Measurements from ENCODE around the gene PPDPF. TPM values are rescaled to one million over a fixed set of nuclear protein-coding genes. Genes with fewer than 3 reads are reported as not detected.

PPDPF gene
- total RNA-seq, 1 donor from 2014 or later = 4.1 TPM

DNA sequence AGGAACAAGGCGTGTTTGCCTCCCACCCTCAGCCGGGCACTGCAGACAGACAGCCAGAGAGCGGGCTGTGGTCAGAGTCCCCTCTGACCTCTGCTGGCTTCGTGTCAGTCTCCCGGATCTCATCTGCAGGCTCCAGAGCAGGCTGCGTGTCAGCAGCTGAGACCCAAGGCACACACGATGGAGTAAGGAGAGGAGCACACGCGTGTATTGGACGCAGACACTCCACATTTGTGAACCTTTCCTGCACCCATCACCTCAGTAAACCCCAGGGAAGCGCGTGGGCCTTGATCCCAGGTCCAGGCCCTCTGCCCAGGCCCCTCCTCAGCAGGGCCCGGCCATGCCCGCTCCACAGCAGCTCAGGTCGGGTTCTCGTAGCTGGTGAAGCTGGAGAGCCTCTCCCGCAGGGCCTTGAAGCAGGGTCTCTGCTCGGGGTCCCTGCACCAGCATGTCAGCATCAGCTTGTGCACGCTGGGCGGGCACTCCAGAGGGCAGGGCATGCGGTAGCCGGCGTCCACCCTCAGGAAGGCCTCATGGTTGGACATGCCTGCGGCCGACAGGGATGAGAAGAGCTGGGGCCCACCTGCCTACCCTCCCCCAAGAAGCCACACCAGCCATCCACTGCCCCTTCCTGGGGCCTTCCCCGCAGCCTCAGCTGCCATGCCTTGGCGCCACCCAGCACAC lies 8.8 kb downstream of the PPDPF start:
- H3K4me3 Mint-ChIP-seq = no peak overlapping the region
- peak overlapping the region; percentile 46 for H3K27ac Mint-ChIP-seq

DNA sequence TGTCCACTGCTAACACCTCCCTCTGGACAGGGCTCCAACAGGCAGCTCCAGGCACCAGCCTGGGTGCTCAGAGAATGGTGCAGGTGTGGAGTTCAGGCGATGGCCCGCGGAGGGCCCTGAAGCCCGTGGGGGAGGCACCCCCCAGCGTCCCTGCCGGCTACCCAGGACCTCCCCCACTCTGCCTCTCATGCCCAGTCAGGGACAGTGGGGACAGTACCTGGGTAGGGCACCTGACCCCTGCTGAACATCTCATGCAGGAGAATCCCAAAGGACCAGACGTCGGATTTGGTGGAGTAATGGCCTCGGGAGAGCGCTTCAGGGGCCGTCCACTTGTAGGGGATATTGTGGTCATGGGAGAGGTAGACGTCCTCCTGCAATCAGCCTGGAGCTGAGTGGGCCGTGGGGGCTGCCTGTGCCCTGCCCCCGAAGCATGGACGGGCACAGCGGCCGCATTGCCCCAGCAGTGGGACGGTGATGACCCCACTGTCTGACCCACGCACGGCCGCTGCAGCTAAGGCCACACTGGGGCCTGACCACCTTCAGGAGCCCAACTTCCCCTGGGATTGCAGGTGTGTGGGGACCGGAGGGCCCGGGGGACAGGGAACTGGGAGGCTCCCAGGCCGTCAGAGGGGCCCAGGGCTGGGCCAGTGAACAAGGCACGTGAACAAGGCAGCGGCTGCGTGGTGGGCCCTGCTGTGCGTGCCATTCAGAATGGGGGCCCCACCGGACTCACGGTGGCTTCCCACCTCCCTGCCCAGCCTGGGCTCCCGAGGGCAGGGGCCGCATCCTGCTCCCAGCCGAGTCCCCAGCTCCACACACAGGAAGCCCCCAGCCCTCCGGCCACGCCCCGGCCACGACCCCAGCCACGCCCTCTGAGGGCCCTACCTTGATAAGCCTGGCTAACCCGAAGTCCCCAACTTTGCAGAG lies 9.6 kb downstream of the PPDPF start:
- Histone ChIP-seq H3K4me3 (no peak overlapping the region), H3K4me1 (no peaks in the 10 kb centered on the region), H3K4me2 (no peak overlapping the region), H3K27ac (no peak overlapping the region), H3F3A (ENCODE audit: low read depth) (peaks cover 8% of the 10 kb centered on the region), H3K27me3 (no peaks in the 10 kb centered on the region), H3K36me3 (no peaks in the 10 kb centered on the region), H3K9ac (no peak overlapping the region), H4K20me1 (ENCODE audit: low read depth) (peaks cover 2% of the 10 kb centered on the region), H3K9me3 (ENCODE audit: low read depth) (no peaks in the 10 kb centered on the region), H3K79me2 (ENCODE audit: low read depth) (no peaks in the 10 kb centered on the region), H2AFZ (replicated peaks) (no peak overlapping the region)
- peak; percentile 0 for DNase-seq (ENCODE audit: low spot score)
- H3K4me1 Mint-ChIP-seq = peaks cover 4% of the 10 kb centered on the region
- no peak for TF ChIP-seq EZH2 (IDR thresholded peaks at IDR 0.05)
- no peak for TF ChIP-seq EZH2phosphoT487 (IDR thresholded peaks at IDR 0.05)
- TF ChIP-seq, protein P1, sequence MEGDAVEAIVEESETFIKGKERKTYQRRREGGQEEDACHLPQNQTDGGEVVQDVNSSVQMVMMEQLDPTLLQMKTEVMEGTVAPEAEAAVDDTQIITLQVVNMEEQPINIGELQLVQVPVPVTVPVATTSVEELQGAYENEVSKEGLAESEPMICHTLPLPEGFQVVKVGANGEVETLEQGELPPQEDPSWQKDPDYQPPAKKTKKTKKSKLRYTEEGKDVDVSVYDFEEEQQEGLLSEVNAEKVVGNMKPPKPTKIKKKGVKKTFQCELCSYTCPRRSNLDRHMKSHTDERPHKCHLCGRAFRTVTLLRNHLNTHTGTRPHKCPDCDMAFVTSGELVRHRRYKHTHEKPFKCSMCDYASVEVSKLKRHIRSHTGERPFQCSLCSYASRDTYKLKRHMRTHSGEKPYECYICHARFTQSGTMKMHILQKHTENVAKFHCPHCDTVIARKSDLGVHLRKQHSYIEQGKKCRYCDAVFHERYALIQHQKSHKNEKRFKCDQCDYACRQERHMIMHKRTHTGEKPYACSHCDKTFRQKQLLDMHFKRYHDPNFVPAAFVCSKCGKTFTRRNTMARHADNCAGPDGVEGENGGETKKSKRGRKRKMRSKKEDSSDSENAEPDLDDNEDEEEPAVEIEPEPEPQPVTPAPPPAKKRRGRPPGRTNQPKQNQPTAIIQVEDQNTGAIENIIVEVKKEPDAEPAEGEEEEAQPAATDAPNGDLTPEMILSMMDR (IDR thresholded peaks at IDR 0.05) = no peak
- H3K4me3 Mint-ChIP-seq = no peak overlapping the region
- H3K27me3 Mint-ChIP-seq (ENCODE audit: insufficient read depth, low read depth) = peaks cover 11% of the 10 kb centered on the region
- no peaks in the 10 kb centered on the region for H3K36me3 Mint-ChIP-seq
- no peak overlapping the region for H3K27ac Mint-ChIP-seq
- no peaks in the 10 kb centered on the region for H3K9me3 Mint-ChIP-seq

More for the DNA sequence above, 8.8 kb downstream of the PPDPF start:
- peaks cover 15% of the 10 kb centered on the region for H3F3A ChIP-seq (ENCODE audit: low read depth)
- H3K9me3 ChIP-seq (ENCODE audit: low read depth) = no peaks in the 10 kb centered on the region
- Mint-ChIP-seq H3K36me3 (no peaks in the 10 kb centered on the region), H3K4me1 (peaks cover 7% of the 10 kb centered on the region), H3K27me3 (ENCODE audit: insufficient read depth, low read depth) (peaks cover 11% of the 10 kb centered on the region), H3K9me3 (no peaks in the 10 kb centered on the region)
- H3K4me2 ChIP-seq = no peak overlapping the region
- DNase-seq (ENCODE audit: low spot score) = no peak
- H4K20me1 ChIP-seq (ENCODE audit: low read depth) = peaks cover 3% of the 10 kb centered on the region
- no peaks in the 10 kb centered on the region for H3K4me1 ChIP-seq
- no peak overlapping the region for H2AFZ ChIP-seq (replicated peaks)
- H3K4me3 ChIP-seq = no peak overlapping the region
- H3K27ac ChIP-seq = no peak overlapping the region
- H3K79me2 ChIP-seq (ENCODE audit: low read depth) = no peaks in the 10 kb centered on the region
- no peak overlapping the region for H3K9ac ChIP-seq
- H3K27me3 ChIP-seq = no peaks in the 10 kb centered on the region
- no peaks in the 10 kb centered on the region for H3K36me3 ChIP-seq
- TF ChIP-seq, protein P1 (IDR thresholded peaks at IDR 0.05) = no peak
- TF ChIP-seq EZH2 (IDR thresholded peaks at IDR 0.05) = no peak
- no peak for TF ChIP-seq EZH2phosphoT487 (IDR thresholded peaks at IDR 0.05)

DNA sequence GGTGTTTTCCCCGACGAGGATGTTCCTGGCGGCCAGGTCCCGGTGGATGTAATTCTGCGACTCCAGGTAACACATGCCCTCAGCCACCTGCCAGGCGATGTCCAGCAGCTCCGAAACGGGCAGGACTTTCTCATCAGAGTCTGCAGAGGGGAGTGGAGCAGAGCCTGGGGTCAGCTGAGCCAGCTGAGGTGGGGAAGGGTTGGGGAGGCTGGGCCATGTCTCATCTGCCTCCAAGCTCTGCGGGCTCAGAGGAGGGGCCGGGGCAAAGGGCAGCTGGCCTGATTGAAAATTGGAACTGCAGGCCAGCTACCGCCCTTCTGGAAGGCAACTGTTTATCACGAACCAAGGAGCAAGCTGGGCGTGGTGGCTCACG lies 10.2 kb downstream of the PPDPF start:
- Histone ChIP-seq H3K4me1 (no peaks in the 10 kb centered on the region), H3K4me3 (no peak overlapping the region), H3K27me3 (no peaks in the 10 kb centered on the region), H3K4me2 (no peak overlapping the region), H4K20me1 (ENCODE audit: low read depth) (no peaks in the 10 kb centered on the region), H3K27ac (no peak overlapping the region), H3K79me2 (ENCODE audit: low read depth) (no peaks in the 10 kb centered on the region), H3K36me3 (no peaks in the 10 kb centered on the region), H2AFZ (replicated peaks) (no peak overlapping the region), H3F3A (ENCODE audit: low read depth) (peaks cover 6% of the 10 kb centered on the region), H3K9me3 (ENCODE audit: low read depth) (no peaks in the 10 kb centered on the region), H3K9ac (no peak overlapping the region)
- no peaks in the 10 kb centered on the region for H3K36me3 Mint-ChIP-seq
- TF ChIP-seq, protein P1 (IDR thresholded peaks at IDR 0.05) = no peak
- TF ChIP-seq EZH2phosphoT487 (IDR thresholded peaks at IDR 0.05) (no peak), EZH2 (IDR thresholded peaks at IDR 0.05) (no peak)
- no peak overlapping the region for H3K4me3 Mint-ChIP-seq
- DNase-seq (ENCODE audit: low spot score) = peak; percentile 2
- no peak overlapping the region for H3K27ac Mint-ChIP-seq
- H3K4me1 Mint-ChIP-seq = peaks cover 7% of the 10 kb centered on the region
- no peaks in the 10 kb centered on the region for H3K9me3 Mint-ChIP-seq
- H3K27me3 Mint-ChIP-seq (ENCODE audit: insufficient read depth, low read depth) = peaks cover 11% of the 10 kb centered on the region
